Measurements from ENCODE around the gene CDKL4. TPM values are rescaled to one million over a fixed set of nuclear protein-coding genes. Genes with fewer than 3 reads are reported as not detected.
"Not testable (repeated sequence)": the region's sequence is repeated elsewhere in the genome, so short reads cannot be mapped to it uniquely, and the experiment has no call there.

CDKL4 gene
- total and polyA plus RNA-seq, 2 of the 13 experiments (the other 11 are each of a cell fraction or from before 2014, with no cell fraction given) = 0.29 to 0.50 TPM

GRCh38 chr2:39197003-39197402, 46.8 kb downstream of the CDKL4 start:
- DNase-seq (ENCODE audit: low spot score); H3K27ac ChIP-seq (ENCODE audit: extremely low read length, insufficient read depth, low read length); intact Hi-C loops (cut with micrococcal nuclease; ENCODE audit: unreplicated experiment); H3K4me1 ChIP-seq (ENCODE audit: insufficient read depth, low read length); ATAC-seq; in situ Hi-C loops (cut with HindIII; ENCODE audit: extremely low pct_ligation_motif_present, low pct_unique_long_range_greater_than_20kb); H3K36me3 ChIP-seq (replicated peaks in 1 of 2; ENCODE audit: control insufficient read depth in 1 of 2, insufficient read depth in 2 of 2, low read length in 2 of 2); H2AFZ ChIP-seq (ENCODE audit: low read length); CTCF ChIA-PET (ENCODE audit: low intra/inter-chr PET ratio, low total read pairs); H3K79me2 ChIP-seq (ENCODE audit: insufficient read depth, low read length); POLR2A ChIA-PET; FAIRE-seq; H3K9ac ChIP-seq (ENCODE audit: insufficient read depth, low read depth, low read length); H3K9me3 ChIP-seq (ENCODE audit: low read length); H3K27me3 ChIP-seq (ENCODE audit: control insufficient read depth in 1 of 2, insufficient read depth in 2 of 2, low read length in 2 of 2); H3K4me2 ChIP-seq (ENCODE audit: low read depth, low read length); H3K4me3 ChIP-seq (replicated peaks in 1 of 3; ENCODE audit: insufficient read depth in 1 of 3, low read depth in 2 of 3, low read length in 3 of 3); BruUV-seq (replicated peaks); H4K20me1 ChIP-seq (ENCODE audit: insufficient read depth, low read length): not testable (repeated sequence)
- TF ChIP-seq ZNF160 (CRISPR knock-in tag; IDR thresholded peaks at IDR 0.05) = peak; percentile 99
- WGBS (ENCODE audit: low lambda C conversion rate) = 82% methylated on average over 2 of the region's 2 CpGs

GRCh38 chr2:39194686-39195085, 49.1 kb downstream of the CDKL4 start:
- no peaks in the 10 kb centered on the region for H4K20me1 ChIP-seq (ENCODE audit: insufficient read depth, low read length)
- no peaks in the 10 kb centered on the region for H3K4me1 ChIP-seq (ENCODE audit: insufficient read depth, low read length)
- no peak overlapping the region for H3K4me3 ChIP-seq (replicated peaks in 1 of 3; ENCODE audit: insufficient read depth in 1 of 3, low read depth in 2 of 3, low read length in 3 of 3)
- H3K9ac ChIP-seq (ENCODE audit: insufficient read depth, low read depth, low read length) = no peak overlapping the region
- intact Hi-C loops (cut with micrococcal nuclease; ENCODE audit: unreplicated experiment) (no loop called here), in situ Hi-C loops (cut with HindIII; ENCODE audit: extremely low pct_ligation_motif_present, low pct_unique_long_range_greater_than_20kb) (no loop called here)
- no peak overlapping the region for H2AFZ ChIP-seq (ENCODE audit: low read length)
- POLR2A ChIA-PET = no interaction called here
- BruUV-seq (replicated peaks) = no TSS peak
- no peak overlapping the region for H3K27ac ChIP-seq (ENCODE audit: extremely low read length, insufficient read depth, low read length)
- H3K9me3 ChIP-seq (ENCODE audit: low read length) = no peaks in the 10 kb centered on the region
- peak; percentile 4 for FAIRE-seq
- CTCF ChIA-PET (ENCODE audit: low intra/inter-chr PET ratio, low total read pairs) = no interaction called here
- no peak for DNase-seq (ENCODE audit: low spot score)
- no peak for ATAC-seq
- TF ChIP-seq ZNF317 (CRISPR knock-in tag; IDR thresholded peaks at IDR 0.05) (no peak), CEBPB (IDR thresholded peaks at IDR 0.05; ENCODE audit: borderline replicate concordance, low read depth, low read length) (peak; percentile 79), KDM3A (CRISPR knock-in tag; IDR thresholded peaks at IDR 0.05; ENCODE audit: low read depth) (no peak), ZBTB44 (CRISPR knock-in tag; IDR thresholded peaks at IDR 0.05) (no peak), KMT2B (CRISPR knock-in tag; IDR thresholded peaks at IDR 0.05) (no peak)
- TF ChIP-seq, protein P1, sequence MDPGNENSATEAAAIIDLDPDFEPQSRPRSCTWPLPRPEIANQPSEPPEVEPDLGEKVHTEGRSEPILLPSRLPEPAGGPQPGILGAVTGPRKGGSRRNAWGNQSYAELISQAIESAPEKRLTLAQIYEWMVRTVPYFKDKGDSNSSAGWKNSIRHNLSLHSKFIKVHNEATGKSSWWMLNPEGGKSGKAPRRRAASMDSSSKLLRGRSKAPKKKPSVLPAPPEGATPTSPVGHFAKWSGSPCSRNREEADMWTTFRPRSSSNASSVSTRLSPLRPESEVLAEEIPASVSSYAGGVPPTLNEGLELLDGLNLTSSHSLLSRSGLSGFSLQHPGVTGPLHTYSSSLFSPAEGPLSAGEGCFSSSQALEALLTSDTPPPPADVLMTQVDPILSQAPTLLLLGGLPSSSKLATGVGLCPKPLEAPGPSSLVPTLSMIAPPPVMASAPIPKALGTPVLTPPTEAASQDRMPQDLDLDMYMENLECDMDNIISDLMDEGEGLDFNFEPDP (CRISPR knock-in tag; conservative IDR thresholded peaks at IDR 0.05) = no peak
- no peaks in the 10 kb centered on the region for H3K79me2 ChIP-seq (ENCODE audit: insufficient read depth, low read length)
- H3K27me3 ChIP-seq (ENCODE audit: control insufficient read depth in 1 of 2, insufficient read depth in 2 of 2, low read length in 2 of 2) = no peaks in the 10 kb centered on the region
- no peaks in the 10 kb centered on the region for H3K36me3 ChIP-seq (replicated peaks in 1 of 2; ENCODE audit: control insufficient read depth in 1 of 2, insufficient read depth in 2 of 2, low read length in 2 of 2)
- no peak overlapping the region for H3K4me2 ChIP-seq (ENCODE audit: low read depth, low read length)
- 95% methylated on average over 3 of the region's 3 CpGs for WGBS (ENCODE audit: low lambda C conversion rate)

All from HepG2 (cell line).